DOHH2 (cell line): ENCODE results near the gene LUZP1.

Experiments
- CTCF ChIP-seq: fragments of 200-600 bp; sonication (generic); IDR thresholded peaks from one replicate; pipeline ENCODE4 v1.5.1; 2014; ENCODE audit warnings: antibody characterized with exemption, mild to moderate bottlenecking, low read depth, low read length; ENCODE audit not compliant: poor library complexity, severe bottlenecking
- EZH2phosphoT487 ChIP-seq: fragments of 200-600 bp; sonication (generic); IDR thresholded peaks from 2 replicates; pipeline ENCODE4 v1.6.1; 2017; ENCODE audit warnings: borderline replicate concordance, mild to moderate bottlenecking, antibody characterized with exemption, low read length, moderate library complexity, mixed read lengths

- no peak for TF ChIP-seq CTCF
- no peak for TF ChIP-seq EZH2phosphoT487
Measured at GRCh38 chr1:23159963-23160877, 8.4 kb downstream of the LUZP1 start.
